HepG2 (cell line): ENCODE measurements around the gene CGREF1. TPM values are rescaled to one million over a fixed set of nuclear protein-coding genes. Genes with fewer than 3 reads are reported as not detected.

ENCODE experiments used
- AGO1 ChIP-seq: fragments of 200-400 bp; formaldehyde crosslinking; IDR thresholded peaks from 2 replicates; pipeline ENCODE4 v1.6.1; 2017; ENCODE audit warnings: mild to moderate bottlenecking, low read depth, low read length, moderate library complexity; ENCODE audit not compliant: poor library complexity, severe bottlenecking
- ARNT2 ChIP-seq: sonication (generic); formaldehyde crosslinking; IDR thresholded peaks from 2 replicates; pipeline ENCODE4 v1.8.0; 2022; ENCODE audit warnings: mild to moderate bottlenecking, low read depth, missing genetic modification reagents, moderate library complexity
- CTCF ChIP-seq: sonication (generic); formaldehyde crosslinking; IDR thresholded peaks from 2 replicates; pipeline ENCODE4 v1.5.0; 2020; ENCODE audit warnings: mild to moderate bottlenecking, missing genetic modification reagents, moderate library complexity
- ELF1 ChIP-seq: sonication (generic); formaldehyde crosslinking; IDR thresholded peaks from 2 replicates; pipeline ENCODE4 v1.4.0; 2020; ENCODE audit warnings: missing genetic modification reagents
- FOXP4 ChIP-seq: sonication (generic); formaldehyde crosslinking; IDR thresholded peaks from 2 replicates; pipeline ENCODE4 v1.4.0; 2020; ENCODE audit warnings: missing genetic modification reagents
- GZF1 ChIP-seq: sonication (generic); formaldehyde crosslinking; IDR thresholded peaks from 2 replicates; pipeline ENCODE4 v1.5.1; 2020; ENCODE audit warnings: mild to moderate bottlenecking, missing genetic modification reagents
- NFKB2 ChIP-seq: sonication (generic); formaldehyde crosslinking; IDR thresholded peaks from 2 replicates; pipeline ENCODE4 v1.4.0; 2020; ENCODE audit warnings: missing genetic modification reagents, borderline replicate concordance
- NR2F1 ChIP-seq, 2 experiments: fragments of 450-650 bp in 1 of 2; formaldehyde crosslinking in 1 of 2; IDR thresholded peaks; 2 replicates each; pipeline versions ENCODE4 v1.5.0 to v1.6.1; 2016 to 2020; ENCODE audit warnings: mild to moderate bottlenecking in 1 of 2, missing compliant biosample characterization in 1 of 2, missing genetic modification reagents in 1 of 2, moderate library complexity in 1 of 2
- PITX1 ChIP-seq: sonication (generic); formaldehyde crosslinking; IDR thresholded peaks from 2 replicates; pipeline ENCODE4 v1.5.1; 2020; ENCODE audit warnings: mild to moderate bottlenecking, missing genetic modification reagents
- RFXANK ChIP-seq: IDR thresholded peaks from 2 replicates; pipeline ENCODE4 v1.6.1; 2016
- SIX4 ChIP-seq: sonication (generic); formaldehyde crosslinking; IDR thresholded peaks from 2 replicates; pipeline ENCODE4 v1.4.0; 2020; ENCODE audit warnings: missing genetic modification reagents
- ZC3H13 ChIP-seq: sonication (generic); formaldehyde crosslinking; IDR thresholded peaks from 2 replicates; pipeline ENCODE4 v1.8.1; 2023; ENCODE audit warnings: mild to moderate bottlenecking, missing genetic modification reagents, moderate library complexity
- ZC3H4 ChIP-seq: sonication (generic); formaldehyde crosslinking; IDR thresholded peaks from 2 replicates; pipeline ENCODE4 v1.4.0; 2020; ENCODE audit warnings: missing genetic modification reagents, borderline replicate concordance
- ZNF512 ChIP-seq: sonication (generic); formaldehyde crosslinking; IDR thresholded peaks from 2 replicates; pipeline ENCODE4 v1.4.0; 2020; ENCODE audit warnings: mild to moderate bottlenecking, missing genetic modification reagents
- ZNF720 ChIP-seq: sonication (generic); formaldehyde crosslinking; IDR thresholded peaks from 2 replicates; pipeline ENCODE4 v1.4.0; 2020; ENCODE audit warnings: missing genetic modification reagents
- polyA plus RNA-seq, 8 experiments: library from polyadenylated mRNA; depleted of rRNA in 3 of 8; stranded (reverse) in 7 of 8; unstranded in 1 of 8; fragments of >200 nt; fragmentation: Illumina TruSeq in 4 of 8; extraction: Trizol in 4 of 8; gene quantifications; 2 replicates each; pipeline versions ENCODE4 v1.2.1 to v1.2.3, GENCODE V29; 2011 to 2016; ENCODE audit warnings: low read depth in 4 of 8, missing spikeins in 1 of 8, mixed read lengths in 1 of 8; ENCODE audit not compliant: insufficient read depth in 1 of 8
- total RNA-seq, 5 experiments: library from RNA; depleted of rRNA; stranded (reverse); fragments of >200 nt; fragmentation: Illumina TruSeq; extraction: Trizol; gene quantifications; 2 replicates each; pipeline ENCODE4 v1.2.3, GENCODE V29; 2016; ENCODE audit warnings: low read depth in 1 of 5

The CGREF1 gene
- total and polyA plus RNA-seq, 2 of the 13 experiments (the other 11 are each of a cell fraction or from before 2014, with no cell fraction given) = 13.9 to 23.4 TPM

- TF ChIP-seq RFXANK (CRISPR knock-in tag) = no peak
- TF ChIP-seq PITX1 (CRISPR knock-in tag) = peak; percentile 20; the same call in 1 of the 2 replicates
- peak; percentile 69 for TF ChIP-seq AGO1
- peak; percentile 45 for TF ChIP-seq ZC3H13 (CRISPR knock-in tag)
- TF ChIP-seq ZNF720 (CRISPR knock-in tag) = no peak
- no peak for TF ChIP-seq ELF1 (CRISPR knock-in tag)
- no peak for TF ChIP-seq GZF1 (CRISPR knock-in tag)
- TF ChIP-seq NFKB2 (CRISPR knock-in tag) = peak; percentile 61; the same call in 1 of the 2 replicates
- 0 out of 2 replicates have a peak, but pooled peaks have one; percentile 77 for TF ChIP-seq ZC3H4 (CRISPR knock-in tag)
- no peak for TF ChIP-seq SIX4
- 0 out of 2 replicates have a peak, but pooled peaks have one; percentile 14 for TF ChIP-seq FOXP4 (CRISPR knock-in tag)
- TF ChIP-seq CTCF (CRISPR knock-in tag) = no peak
- peak; percentile 56; the same call in 1 of the 2 replicates for TF ChIP-seq ZNF512 (CRISPR knock-in tag)
- 0 out of 2 replicates have a peak, but pooled peaks have one; percentile 10 for TF ChIP-seq ARNT2
- no peak for TF ChIP-seq NR2F1 (CRISPR knock-in tag; IDR thresholded peaks at IDR 0.05)
These were observed 24.5 kb downstream of the CGREF1 start (continued) for GRCh38 chr2:27094353-27094984.
